Glutamatergic neuron (in vitro differentiated cells): ENCODE data around the gene APOL1. TPM values are rescaled to one million over a fixed set of nuclear protein-coding genes. Genes with fewer than 3 reads are reported as not detected.
"Not testable (repeated sequence)": the region's sequence is repeated elsewhere in the genome, so short reads cannot be mapped to it uniquely, and the experiment has no call there.

ENCODE experiments used
- DNase-seq: peaks from one replicate; pipeline ENCODE4 v3.0.0; 2022
- H3K27ac Mint-ChIP-seq: one replicate; pipeline ENCODE4 v1.8.0; 2020; ENCODE audit warnings: mild to moderate bottlenecking, mixed read lengths, inconsistent platforms; ENCODE audit not compliant: unreplicated experiment
- H3K27me3 Mint-ChIP-seq: one replicate; pipeline ENCODE4 v1.8.0; 2020; ENCODE audit warnings: mild to moderate bottlenecking, moderate library complexity, mixed read lengths, inconsistent platforms; ENCODE audit not compliant: unreplicated experiment
- H3K36me3 Mint-ChIP-seq: one replicate; pipeline ENCODE4 v1.8.0; 2020; ENCODE audit warnings: mild to moderate bottlenecking, mixed read lengths, inconsistent platforms; ENCODE audit not compliant: unreplicated experiment
- H3K4me1 Mint-ChIP-seq: one replicate; pipeline ENCODE4 v1.8.0; 2020; ENCODE audit warnings: mild to moderate bottlenecking, low read depth, mixed read lengths, inconsistent platforms; ENCODE audit not compliant: unreplicated experiment
- H3K4me3 Mint-ChIP-seq: one replicate; pipeline ENCODE4 v1.8.0; 2020; ENCODE audit warnings: mild to moderate bottlenecking, mixed read lengths, inconsistent platforms; ENCODE audit not compliant: unreplicated experiment
- H3K9me3 Mint-ChIP-seq: one replicate; pipeline ENCODE4 v1.8.0; 2020; ENCODE audit warnings: mild to moderate bottlenecking, moderate library complexity, mixed read lengths, inconsistent platforms; ENCODE audit not compliant: unreplicated experiment
- CTCF ChIP-seq: fragments of 200-600 bp; sonication (generic); IDR thresholded peaks from one replicate; pipeline ENCODE4 v1.5.0; 2021; ENCODE audit not compliant: partially characterized antibody, unreplicated experiment
- total RNA-seq: library from RNA; stranded (reverse); fragmentation: NEBNext Ultra II Directional; extraction: Animal tissue kit (Norgen Biotek cat#: 25700); gene quantifications from one replicate; pipeline ENCODE4 v1.2.1, GENCODE V29; 2021; ENCODE audit not compliant: unreplicated experiment

Gene APOL1
- total RNA-seq, 1 donor from 2014 or later, result not detected

GRCh38 chr22:36258701-36259614, 6.0 kb downstream of the APOL1 start:
- Mint-ChIP-seq H3K27me3 (peaks cover 6% of the 10 kb centered on the region), H3K27ac (no peak overlapping the region), H3K36me3 (no peaks in the 10 kb centered on the region), H3K9me3 (peaks cover 2% of the 10 kb centered on the region), H3K4me1 (peaks cover 7% of the 10 kb centered on the region), H3K4me3 (no peak overlapping the region)
- no peak for TF ChIP-seq CTCF
- peak; percentile 38 for DNase-seq

- peaks cover 6% of the 10 kb centered on the region for H3K27me3 Mint-ChIP-seq
- peaks cover 7% of the 10 kb centered on the region for H3K4me1 Mint-ChIP-seq
- H3K9me3 Mint-ChIP-seq, result peaks cover 2% of the 10 kb centered on the region
- H3K27ac Mint-ChIP-seq, result no peak overlapping the region
- no peak overlapping the region for H3K4me3 Mint-ChIP-seq
- no peak for DNase-seq
- no peaks in the 10 kb centered on the region for H3K36me3 Mint-ChIP-seq
- TF ChIP-seq CTCF, result no peak
These were observed 6.8 kb downstream of the APOL1 start for GRCh38 chr22:36259615-36260300.

DNA sequence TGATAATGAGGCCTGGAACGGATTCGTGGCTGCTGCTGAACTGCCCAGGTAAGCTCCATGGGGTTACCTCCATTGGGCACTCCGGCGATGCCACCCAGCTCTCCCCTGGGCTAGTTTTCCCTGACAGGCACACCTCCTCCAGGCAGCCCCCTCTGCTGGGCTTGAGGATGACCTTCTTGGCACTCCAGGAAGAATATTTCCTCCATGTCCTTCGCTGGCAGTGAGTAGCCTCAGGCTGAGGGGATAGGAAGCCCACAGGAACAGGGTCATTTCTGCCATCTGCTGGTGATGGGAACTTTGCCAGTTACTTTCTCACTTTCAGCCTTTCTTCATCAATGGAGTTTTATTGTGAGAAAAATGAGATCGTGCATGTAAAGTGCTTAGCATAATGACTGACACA, 8.7 kb downstream of the APOL1 start:
- DNase-seq, H3K27me3 Mint-ChIP-seq, H3K9me3 Mint-ChIP-seq, H3K27ac Mint-ChIP-seq, H3K4me1 Mint-ChIP-seq, H3K36me3 Mint-ChIP-seq, H3K4me3 Mint-ChIP-seq: not testable (repeated sequence)

- not testable (repeated sequence) for H3K27ac Mint-ChIP-seq, DNase-seq, H3K27me3 Mint-ChIP-seq, H3K4me3 Mint-ChIP-seq, H3K9me3 Mint-ChIP-seq, H3K4me1 Mint-ChIP-seq, H3K36me3 Mint-ChIP-seq
These were observed 9.4 kb downstream of the APOL1 start for GRCh38 chr22:36262307-36262706.

- not testable (repeated sequence) for H3K9me3 Mint-ChIP-seq
These were observed 10.3 kb downstream of the APOL1 start for GRCh38 chr22:36263216-36263673.

DNA sequence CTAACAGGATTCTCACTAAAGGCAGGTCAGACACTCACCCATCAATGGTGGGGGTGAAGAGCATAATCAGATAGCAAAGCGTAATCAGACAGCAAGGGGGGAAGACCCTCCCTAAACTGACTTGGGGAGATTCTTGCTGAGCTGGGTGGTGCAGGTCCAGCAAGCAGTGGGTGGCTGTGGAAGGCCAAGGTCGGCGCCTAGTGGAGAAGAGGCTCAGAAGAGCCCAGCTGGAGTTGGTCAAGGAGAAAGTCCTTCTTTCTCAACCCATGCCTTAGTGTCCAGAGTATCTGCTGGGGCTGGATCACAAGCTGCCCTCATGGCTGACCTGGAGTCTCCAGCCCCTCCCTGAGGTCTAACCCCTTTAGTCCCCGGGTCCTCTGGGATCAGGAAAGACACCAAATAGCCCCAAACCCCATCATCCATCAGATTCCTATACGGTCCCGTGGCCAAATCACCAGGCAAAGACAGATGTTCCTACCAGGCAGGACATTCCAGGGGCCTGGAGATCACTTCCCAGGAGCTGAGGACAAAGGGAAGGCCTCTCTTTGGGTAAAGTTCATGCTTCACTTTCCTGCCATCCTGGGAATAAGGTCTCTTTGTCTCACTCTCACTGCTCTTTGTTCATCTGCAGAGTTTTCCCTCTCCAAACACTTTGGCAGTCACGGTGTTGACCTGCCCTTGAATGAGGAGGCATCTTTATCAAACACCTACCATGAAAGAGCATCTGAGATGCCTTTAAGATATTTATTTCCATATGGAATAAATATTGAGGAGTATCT, 11.1 kb downstream of the APOL1 start:
- H3K4me1 Mint-ChIP-seq, H3K9me3 Mint-ChIP-seq, H3K36me3 Mint-ChIP-seq, DNase-seq, H3K27ac Mint-ChIP-seq, H3K4me3 Mint-ChIP-seq, H3K27me3 Mint-ChIP-seq: not testable (repeated sequence)

More at GRCh38 chr22:36263216-36263673, 10.3 kb downstream of the APOL1 start:
- not testable (repeated sequence) for H3K36me3 Mint-ChIP-seq, DNase-seq, H3K4me3 Mint-ChIP-seq, H3K27me3 Mint-ChIP-seq, H3K27ac Mint-ChIP-seq, H3K4me1 Mint-ChIP-seq
